Rectal smooth muscle tissue (tissue), 1 donor: ENCODE data around the gene MT1M.
A peak's percentile ranks its signal among the peaks of the same experiment; 100 is the strongest.

Experiments
- H3K27ac ChIP-seq: one replicate; pipeline ENCODE4 v1.7.0; 2013; ENCODE audit warnings: low read depth, low read length, inconsistent platforms
- H3K27me3 ChIP-seq: one replicate; pipeline ENCODE4 v1.7.0; 2013; ENCODE audit warnings: low read length; ENCODE audit not compliant: control insufficient read depth, insufficient read depth
- H3K36me3 ChIP-seq: one replicate; pipeline ENCODE4 v1.7.0; 2013; ENCODE audit warnings: low read length; ENCODE audit not compliant: control insufficient read depth, insufficient read depth
- H3K4me1 ChIP-seq: one replicate; pipeline ENCODE4 v1.7.0; 2013; ENCODE audit warnings: low read length; ENCODE audit not compliant: control insufficient read depth, insufficient read depth
- H3K4me3 ChIP-seq: one replicate; pipeline ENCODE4 v1.7.0; 2013; ENCODE audit warnings: low read length
- H3K9ac ChIP-seq: one replicate; pipeline ENCODE4 v1.7.0; 2013; ENCODE audit warnings: low read length

Gene MT1M

GRCh38 chr16:56603589-56603988 lies 28.9 kb upstream of the MT1M start:
- Histone ChIP-seq H3K9ac (no peak overlapping the region), H3K4me3 (no peak overlapping the region), H3K36me3 (no peaks in the 10 kb centered on the region), H3K27me3 (peaks cover 3% of the 10 kb centered on the region), H3K27ac (no peak overlapping the region), H3K4me1 (peaks cover 12% of the 10 kb centered on the region)

- Histone ChIP-seq H3K27ac (no peak overlapping the region), H3K36me3 (no peaks in the 10 kb centered on the region), H3K27me3 (peaks cover 3% of the 10 kb centered on the region), H3K4me3 (no peak overlapping the region), H3K4me1 (peaks cover 12% of the 10 kb centered on the region), H3K9ac (no peak overlapping the region)
Observed at GRCh38 chr16:56604966-56605365, 27.5 kb upstream of the MT1M start.

GRCh38 chr16:56605475-56605874 lies 27.0 kb upstream of the MT1M start:
- no peak overlapping the region for H3K9ac ChIP-seq
- peaks cover 1% of the 10 kb centered on the region for H3K27me3 ChIP-seq
- no peak overlapping the region for H3K4me3 ChIP-seq
- H3K4me1 ChIP-seq = peaks cover 16% of the 10 kb centered on the region
- H3K36me3 ChIP-seq = no peaks in the 10 kb centered on the region
- no peak overlapping the region for H3K27ac ChIP-seq

GRCh38 chr16:56606071-56606475 lies 26.4 kb upstream of the MT1M start:
- Histone ChIP-seq H3K4me3 (no peak overlapping the region), H3K4me1 (peaks cover 16% of the 10 kb centered on the region), H3K9ac (no peak overlapping the region)

GRCh38 chr16:56606476-56607108 lies 25.9 kb upstream of the MT1M start:
- no peaks in the 10 kb centered on the region for H3K36me3 ChIP-seq
- H3K27me3 ChIP-seq = no peaks in the 10 kb centered on the region
- H3K4me1 ChIP-seq = peaks cover 16% of the 10 kb centered on the region
- H3K27ac ChIP-seq = peak overlapping the region; percentile 88
- H3K9ac ChIP-seq = no peak overlapping the region
- H3K4me3 ChIP-seq = peak overlapping the region; percentile 16

More at GRCh38 chr16:56606071-56606475, 26.4 kb upstream of the MT1M start:
- Histone ChIP-seq H3K27me3 (no peaks in the 10 kb centered on the region), H3K27ac (peak overlapping the region; percentile 88), H3K36me3 (no peaks in the 10 kb centered on the region)

GRCh38 chr16:56607109-56607618 lies 25.3 kb upstream of the MT1M start:
- H3K27me3 ChIP-seq = no peaks in the 10 kb centered on the region
- peak overlapping the region; percentile 88 for H3K27ac ChIP-seq
- peaks cover 16% of the 10 kb centered on the region for H3K4me1 ChIP-seq
- H3K4me3 ChIP-seq = peak overlapping the region; percentile 16
- H3K9ac ChIP-seq = no peak overlapping the region
- H3K36me3 ChIP-seq = no peaks in the 10 kb centered on the region

GRCh38 chr16:56607675-56608042 lies 24.8 kb upstream of the MT1M start:
- Histone ChIP-seq H3K27ac (peak overlapping the region; percentile 88), H3K4me3 (peak overlapping the region; percentile 38), H3K36me3 (no peaks in the 10 kb centered on the region), H3K9ac (peak overlapping the region; percentile 1), H3K4me1 (peaks cover 16% of the 10 kb centered on the region), H3K27me3 (no peaks in the 10 kb centered on the region)

- H3K27me3 ChIP-seq = no peaks in the 10 kb centered on the region
- peak within 1 kb of the TSS; percentile 74 for H3K9ac ChIP-seq
- H3K36me3 ChIP-seq = no peaks in the 10 kb centered on the region
- H3K27ac ChIP-seq = peak within 1 kb of the TSS; percentile 88
- peak within 1 kb of the TSS; percentile 86 for H3K4me3 ChIP-seq
- H3K4me1 ChIP-seq = peaks cover 16% of the 10 kb centered on the region
Observed at GRCh38 chr16:56608043-56608875, 24.2 kb upstream of the MT1M start, which contains the start of gene MT2A. TSS of gene MT2A (plus strand) at chr16:56608584. CDS start at chr16:56608656, 72 bp downstream.

- peaks cover 16% of the 10 kb centered on the region for H3K4me1 ChIP-seq
- H3K4me3 ChIP-seq = peak overlapping the region; percentile 86
Observed at GRCh38 chr16:56608876-56609462, 23.5 kb upstream of the MT1M start.

GRCh38 chr16:56609463-56609921 lies 23.0 kb upstream of the MT1M start:
- Histone ChIP-seq H3K4me1 (peaks cover 16% of the 10 kb centered on the region), H3K36me3 (no peaks in the 10 kb centered on the region), H3K27me3 (no peaks in the 10 kb centered on the region), H3K9ac (no peak overlapping the region), H3K4me3 (peak overlapping the region; percentile 86), H3K27ac (peak overlapping the region; percentile 75)

More at GRCh38 chr16:56608876-56609462, 23.5 kb upstream of the MT1M start:
- peak overlapping the region; percentile 74 for H3K9ac ChIP-seq
- no peaks in the 10 kb centered on the region for H3K27me3 ChIP-seq
- H3K36me3 ChIP-seq = no peaks in the 10 kb centered on the region
- H3K27ac ChIP-seq = peak overlapping the region; percentile 75

GRCh38 chr16:56610017-56610608 lies 22.3 kb upstream of the MT1M start:
- Histone ChIP-seq H3K4me3 (peak overlapping the region; percentile 31), H3K4me1 (peaks cover 16% of the 10 kb centered on the region), H3K27me3 (no peaks in the 10 kb centered on the region), H3K36me3 (no peaks in the 10 kb centered on the region), H3K9ac (peak overlapping the region; percentile 5), H3K27ac (peak overlapping the region; percentile 75)

- Histone ChIP-seq H3K9ac (no peak overlapping the region), H3K36me3 (no peaks in the 10 kb centered on the region), H3K4me3 (peak overlapping the region; percentile 31), H3K4me1 (peaks cover 16% of the 10 kb centered on the region), H3K27me3 (no peaks in the 10 kb centered on the region), H3K27ac (peak overlapping the region; percentile 75)
Observed at GRCh38 chr16:56610609-56611111, 21.8 kb upstream of the MT1M start.
